ENCODE data around the gene IFNAR1.
"Not testable (repeated sequence)": the region's sequence is repeated elsewhere in the genome, so short reads cannot be mapped to it uniquely, and the experiment has no call there.

IFNAR1 gene

DNA sequence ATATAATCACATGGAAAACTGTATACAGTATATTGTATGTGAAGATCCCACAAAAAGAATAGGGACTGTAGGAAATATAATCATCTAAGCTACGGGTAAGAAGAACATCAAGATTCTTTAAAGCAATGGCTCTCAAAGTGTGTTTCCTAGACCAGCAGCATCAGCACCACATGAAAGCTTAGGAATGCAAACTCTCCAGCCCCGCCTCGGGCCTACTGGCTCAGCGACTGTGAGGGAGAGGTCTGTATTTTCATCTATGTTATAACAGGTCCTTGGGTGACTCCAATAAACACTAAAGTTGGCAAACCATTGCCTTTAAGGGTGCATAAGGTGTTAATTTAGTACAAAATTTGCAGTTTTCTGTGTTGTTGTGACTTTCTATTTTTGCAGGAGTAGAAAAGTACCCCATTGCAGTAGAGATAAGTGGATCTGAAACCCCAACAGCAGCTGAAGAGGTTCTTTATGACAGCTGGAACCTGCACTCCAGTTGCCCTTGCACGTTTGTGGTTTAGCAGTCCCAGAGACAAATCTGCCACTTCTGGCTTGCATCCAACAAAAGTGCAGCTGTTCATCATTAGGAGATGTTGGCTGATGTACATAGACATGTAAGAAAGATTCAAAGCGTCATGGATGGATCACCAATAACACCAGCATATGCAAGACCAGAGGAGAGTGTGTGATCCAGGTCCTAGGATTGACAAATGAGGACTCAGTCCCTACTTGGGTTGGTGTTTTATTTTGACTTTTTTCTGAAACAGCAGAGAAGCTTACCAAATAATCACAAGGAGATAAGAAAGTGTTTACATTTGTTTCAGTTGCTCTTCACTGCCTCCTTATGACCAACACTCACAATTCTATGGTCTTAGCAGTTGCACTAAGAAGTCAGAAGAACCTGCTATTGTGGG is 15.9 kb upstream of the IFNAR1 start:
- no peak for DNase-seq (ENCODE audit: low spot score)

DNA sequence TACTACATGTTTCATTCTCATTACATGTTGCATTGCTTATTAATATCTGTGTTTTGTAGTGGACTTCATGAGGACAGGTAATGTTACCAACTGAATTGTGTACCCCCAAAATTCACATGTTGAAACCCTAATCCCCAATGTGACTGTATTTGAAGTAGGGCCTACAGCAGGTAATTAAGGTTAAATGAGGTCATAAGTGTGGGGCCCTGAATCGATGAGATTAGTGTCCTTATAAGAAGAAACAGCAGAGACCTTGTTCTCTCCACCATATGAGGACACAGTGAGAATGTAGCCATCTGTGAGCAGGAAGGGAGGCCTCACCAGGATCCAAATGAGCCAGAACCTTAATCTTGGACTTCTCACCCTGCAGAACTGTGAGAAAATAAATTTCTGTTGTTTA is 15.0 kb upstream of the IFNAR1 start:
- no peak for DNase-seq (ENCODE audit: low spot score)

GRCh38 chr21:33312121-33312520 is 12.6 kb upstream of the IFNAR1 start:
- no peak for DNase-seq (ENCODE audit: low spot score)

DNA sequence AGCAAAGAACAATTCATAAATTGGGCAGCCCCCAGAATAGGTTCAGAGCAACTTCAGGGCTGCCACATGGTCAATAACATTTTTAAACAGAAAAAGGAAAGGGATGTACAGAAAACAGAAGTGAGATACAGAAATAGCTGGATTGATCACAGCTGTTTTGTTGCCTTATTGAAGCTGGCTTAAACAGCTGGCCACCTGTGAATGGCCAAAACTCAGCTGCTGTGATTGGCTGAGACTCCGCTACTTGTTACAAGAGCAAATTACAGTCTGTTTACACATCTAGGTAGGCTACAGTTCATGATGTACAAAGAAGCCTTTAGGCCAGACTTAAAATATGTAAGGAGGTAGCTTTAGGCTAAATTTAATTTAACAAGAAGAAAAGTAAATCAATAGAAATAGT is 11.6 kb upstream of the IFNAR1 start:
- DNase-seq (ENCODE audit: low spot score) = no peak

GRCh38 chr21:33313611-33314010 is 11.2 kb upstream of the IFNAR1 start:
- DNase-seq (ENCODE audit: low spot score) = no peak

- DNase-seq (ENCODE audit: low spot score) = no peak
Measured at GRCh38 chr21:33314111-33314510, 10.7 kb upstream of the IFNAR1 start.

- no peak for DNase-seq (ENCODE audit: low spot score)
Measured at GRCh38 chr21:33315946-33316710, 8.6 kb upstream of the IFNAR1 start.

DNA sequence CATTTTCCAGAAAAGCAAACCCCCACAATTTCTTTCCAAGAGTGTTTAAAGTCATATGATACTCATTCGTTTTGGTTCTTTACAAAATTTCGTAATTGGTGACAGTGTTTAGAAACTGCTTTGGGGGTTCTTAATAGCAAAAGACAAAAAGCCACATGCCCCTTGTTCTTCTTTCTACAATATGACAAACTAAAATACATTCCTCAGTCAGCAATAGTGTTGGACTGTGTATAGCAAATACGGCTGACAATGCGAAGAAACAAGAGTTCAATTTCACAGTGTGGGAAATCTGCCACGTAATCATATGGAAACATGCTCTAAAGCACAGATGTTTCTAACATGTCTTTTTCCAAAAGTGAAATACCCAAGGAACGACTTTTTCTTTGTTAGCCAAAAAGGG is 7.6 kb upstream of the IFNAR1 start:
- DNase-seq (ENCODE audit: low spot score) = no peak

- DNase-seq (ENCODE audit: low spot score) = no peak
Measured at GRCh38 chr21:33317786-33318486, 6.8 kb upstream of the IFNAR1 start.

DNA sequence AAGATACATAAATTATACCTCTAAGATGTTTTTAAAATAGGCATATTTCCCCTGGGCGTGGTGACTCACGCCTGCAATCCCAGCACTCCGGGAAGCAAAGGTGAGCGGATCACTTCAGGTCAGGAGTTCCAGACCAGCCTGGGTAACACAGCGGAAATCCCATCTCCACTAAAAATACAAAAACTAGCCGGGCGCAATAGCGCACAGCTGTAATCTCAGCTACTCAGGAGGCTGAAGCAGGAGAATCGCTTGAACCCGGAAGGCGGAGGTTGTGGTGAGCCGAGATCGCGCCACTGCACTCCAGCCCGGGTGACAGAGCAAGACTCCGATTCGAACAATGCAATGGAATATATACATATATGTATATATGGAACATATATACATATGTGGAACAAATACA is 3.8 kb upstream of the IFNAR1 start:
- DNase-seq (ENCODE audit: low spot score) = not testable (repeated sequence)

DNA sequence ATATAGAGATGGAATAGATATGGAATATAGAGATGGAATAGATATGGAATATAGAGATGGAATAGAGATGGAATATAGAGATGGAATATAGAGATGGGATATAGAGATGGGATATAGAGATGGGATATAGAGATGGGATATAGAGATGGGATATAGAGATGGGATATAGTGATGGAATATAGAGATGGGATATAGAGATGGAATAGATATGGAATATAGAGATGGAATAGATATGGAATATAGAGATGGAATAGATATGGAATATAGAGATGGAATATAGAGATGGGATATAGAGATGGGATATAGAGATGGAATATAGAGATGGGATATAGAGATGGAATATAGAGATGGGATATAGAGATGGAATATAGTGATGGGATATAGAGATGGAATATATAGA is 1.2 kb upstream of the IFNAR1 start:
- not testable (repeated sequence) for DNase-seq (ENCODE audit: low spot score)

GRCh38 chr21:33325222-33326067 is 675 bp downstream of the IFNAR1 start:
- peak; percentile 56 for DNase-seq (ENCODE audit: low spot score)

- no peak for DNase-seq (ENCODE audit: low spot score)
Measured at GRCh38 chr21:33327326-33327725, 2.6 kb downstream of the IFNAR1 start.

- DNase-seq (ENCODE audit: low spot score) = no peak
Measured at GRCh38 chr21:33327792-33328433, 3.1 kb downstream of the IFNAR1 start.

DNA sequence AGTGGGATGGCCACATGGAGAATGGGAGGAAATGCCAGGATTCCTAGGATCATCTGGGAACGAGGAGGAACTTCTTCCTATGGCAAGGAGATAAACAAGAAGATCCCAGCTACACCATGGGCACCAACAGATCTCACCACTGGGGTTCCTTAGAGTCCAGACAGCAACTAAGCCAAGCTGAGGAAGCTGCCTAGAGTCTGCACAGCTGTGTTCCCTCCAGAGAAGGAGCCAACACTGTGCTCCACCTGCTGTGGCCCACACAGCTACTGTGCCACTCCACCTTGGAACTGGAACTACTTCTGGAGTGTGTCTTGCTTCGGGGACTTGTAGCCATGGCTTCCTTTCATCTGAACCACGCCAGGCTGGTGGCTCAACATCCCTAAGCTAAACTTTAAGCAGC is 6.0 kb downstream of the IFNAR1 start:
- no peak for DNase-seq (ENCODE audit: low spot score)

GRCh38 chr21:33332143-33332542 is 7.4 kb downstream of the IFNAR1 start:
- no peak for DNase-seq (ENCODE audit: low spot score)

DNA sequence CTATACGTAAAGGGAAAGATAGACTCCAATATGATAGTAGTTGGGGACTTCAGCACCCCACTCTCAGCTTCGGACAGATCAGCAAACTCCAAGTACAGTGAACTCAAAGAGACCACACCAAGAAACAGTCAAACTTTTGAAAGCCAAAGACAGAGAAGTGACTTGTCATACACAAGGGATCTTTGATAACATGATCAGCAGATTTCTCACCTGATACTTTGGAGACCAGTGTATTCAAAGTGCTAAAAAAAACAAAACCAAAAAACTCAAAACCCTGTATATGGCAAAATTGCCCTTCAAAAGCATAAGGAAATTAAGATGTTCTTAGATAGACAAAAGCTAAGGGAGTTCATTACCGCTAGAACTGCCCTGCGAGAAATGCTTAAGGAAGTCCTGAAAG is 9.4 kb downstream of the IFNAR1 start:
- DNase-seq (ENCODE audit: low spot score) = no peak

DNA sequence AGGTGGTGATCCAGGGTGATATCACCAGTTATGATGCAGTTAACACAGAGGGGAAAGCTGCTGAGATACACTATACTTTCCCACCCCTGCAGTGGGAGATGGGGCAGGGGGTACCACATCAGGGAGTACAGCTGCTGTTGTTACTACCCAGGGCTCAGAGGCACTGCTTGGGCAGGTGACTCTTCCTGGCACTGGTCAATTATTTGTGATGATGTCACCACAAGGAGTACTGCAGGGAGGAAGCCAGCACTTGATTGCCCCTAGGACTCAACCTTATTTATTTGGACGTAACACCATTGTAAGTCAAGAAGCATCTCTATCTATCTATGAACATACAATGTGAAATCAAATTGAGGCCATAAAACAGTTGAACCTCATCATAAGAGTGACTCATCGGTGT is 10.1 kb downstream of the IFNAR1 start:
- DNase-seq (ENCODE audit: low spot score) = no peak

- DNase-seq (ENCODE audit: low spot score) = no peak
Measured at GRCh38 chr21:33339135-33339534, 14.4 kb downstream of the IFNAR1 start.

DNA sequence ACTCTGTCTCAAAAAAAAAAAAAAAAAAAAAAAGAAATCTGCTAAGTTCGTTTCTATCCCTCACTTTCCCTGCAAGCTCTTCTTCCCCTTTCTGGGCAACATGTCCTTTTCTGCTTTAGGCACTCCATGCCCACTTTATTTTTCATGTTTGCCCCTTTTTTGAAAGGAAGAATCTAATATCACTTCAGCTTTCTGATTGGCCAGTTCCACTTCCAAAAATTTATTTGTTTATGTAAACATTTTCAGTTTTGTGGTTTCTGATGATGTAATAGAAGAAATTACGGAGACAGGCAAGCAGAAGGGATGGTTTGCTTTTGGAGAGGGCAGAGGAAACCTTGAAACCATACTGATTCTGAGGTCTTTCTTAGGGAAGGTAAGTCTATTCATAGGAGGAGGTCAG is 15.1 kb downstream of the IFNAR1 start:
- DNase-seq (ENCODE audit: low spot score) = no peak

DNA sequence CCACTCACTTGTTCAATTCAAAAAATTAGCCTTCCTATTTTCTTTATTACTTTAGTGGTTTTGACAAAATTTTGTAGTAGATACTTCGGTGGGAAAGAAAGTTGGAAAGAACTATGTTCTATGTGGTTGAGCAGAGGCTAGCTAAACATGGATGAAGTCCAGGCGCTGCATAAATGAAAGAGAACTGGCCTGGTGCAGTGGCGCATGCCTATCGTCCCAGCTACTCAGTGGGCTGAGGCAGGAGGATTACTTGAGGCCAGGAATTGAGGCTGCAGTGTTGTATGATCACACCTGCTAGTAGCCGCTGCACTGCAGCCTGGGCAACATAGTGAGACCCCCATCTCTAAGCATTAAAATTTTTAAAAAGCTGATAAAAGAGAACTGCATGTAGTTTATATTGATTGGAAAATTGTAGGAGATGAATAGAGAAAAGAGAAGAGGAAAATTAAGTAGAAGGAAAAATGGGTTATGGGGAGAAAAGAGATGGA is 21.0 kb downstream of the IFNAR1 start:
- DNase-seq (ENCODE audit: low spot score) = no peak
